Dedifferentiated amniotic fluid mesenchymal stem cell (primary cell): Measurements from ENCODE around the gene NYNRIN.
A peak's percentile ranks its signal among the peaks of the same experiment; 100 is the strongest.
"Not testable (repeated sequence)": the region's sequence is repeated elsewhere in the genome, so short reads cannot be mapped to it uniquely, and the experiment has no call there.

ENCODE experiments used
- DNase-seq: peaks from one replicate; pipeline ENCODE4 v3.0.0-alpha.2; 2016; ENCODE audit errors: extremely low spot score

The NYNRIN gene

DNA sequence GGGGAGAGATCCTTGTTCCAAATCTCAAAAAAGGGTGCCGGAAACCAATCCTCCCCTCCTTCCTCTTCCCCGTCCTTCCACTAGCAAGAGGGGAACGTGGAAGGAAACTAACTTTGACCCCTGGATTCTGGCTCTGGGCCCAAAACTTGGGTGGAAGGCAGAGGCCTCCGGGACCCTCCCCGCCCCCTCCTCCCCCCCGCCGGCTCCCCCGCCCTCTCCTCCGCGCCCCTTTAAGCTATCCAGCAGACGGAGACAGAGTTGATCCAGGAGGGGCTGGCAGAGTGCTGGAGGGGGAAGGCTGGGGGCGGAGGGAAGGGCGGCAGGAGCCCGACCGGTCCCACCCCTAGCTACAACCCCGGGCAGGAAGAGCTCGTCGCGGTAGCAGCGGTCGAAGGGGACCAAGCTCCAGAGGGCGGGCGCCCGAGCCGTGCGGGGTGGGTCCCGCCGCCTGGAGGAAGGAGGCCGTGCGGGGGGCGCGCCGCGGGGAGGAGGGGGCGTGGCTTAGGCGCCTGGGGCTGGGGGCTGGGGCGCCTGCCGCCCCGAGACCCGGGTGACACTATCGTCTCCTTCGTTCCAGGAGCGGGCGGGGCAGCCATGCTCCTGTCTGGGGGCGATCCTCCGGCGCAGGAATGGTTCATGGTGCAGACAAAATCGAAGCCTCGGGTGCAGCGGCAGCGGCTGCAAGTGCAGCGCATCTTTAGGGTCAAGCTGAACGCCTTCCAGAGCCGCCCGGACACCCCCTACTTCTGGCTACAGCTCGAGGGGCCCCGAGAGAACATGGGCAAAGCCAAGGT is at the start of gene NYNRIN:
Gene NYNRIN, plus strand, starts transcription at position 351 of the 794 bp plus-strand sequence. Its CDS starts 244 bp downstream, at position 595.
- no peak for DNase-seq

DNA sequence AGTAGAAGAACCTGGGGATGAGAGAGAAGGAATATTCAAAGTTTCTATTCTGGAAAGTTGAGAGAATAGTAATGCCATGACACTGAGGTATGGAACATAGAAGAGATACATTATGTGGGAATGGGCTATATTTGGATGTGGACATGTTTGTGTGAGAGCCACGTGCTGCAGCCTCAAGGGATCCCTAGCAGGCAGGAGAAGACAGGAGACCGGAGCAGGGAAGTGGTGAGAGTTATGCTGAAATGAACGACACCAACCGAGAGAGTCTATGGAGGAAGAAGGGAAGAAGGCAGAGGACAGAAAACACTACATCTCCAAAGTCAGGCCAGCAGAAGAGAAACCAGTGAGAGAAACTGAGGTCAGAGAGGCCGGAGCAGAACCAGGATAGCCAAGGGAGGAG is 49.1 kb upstream of the NYNRIN start:
- DNase-seq, result no peak

DNA sequence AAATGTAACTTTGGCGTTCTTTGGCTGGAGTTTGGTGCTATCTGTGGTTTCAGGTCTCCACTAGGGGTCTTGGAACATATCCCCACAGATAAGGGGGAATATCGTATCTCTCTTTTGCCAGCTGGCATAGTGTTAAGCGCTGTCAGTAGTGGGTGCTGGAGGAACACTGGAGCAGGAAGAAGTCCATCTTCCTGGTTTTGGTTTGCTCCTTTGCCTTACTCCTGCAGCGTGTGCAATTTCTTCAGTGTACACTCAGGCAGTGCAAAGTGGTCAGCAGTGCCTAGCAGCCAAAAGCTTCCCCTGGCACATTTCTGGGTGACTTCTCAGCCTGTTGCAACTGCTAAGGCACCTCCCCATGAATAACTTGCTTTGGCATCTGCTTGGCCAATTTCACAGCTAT is 47.3 kb upstream of the NYNRIN start:
- peak; percentile 66 for DNase-seq

DNA sequence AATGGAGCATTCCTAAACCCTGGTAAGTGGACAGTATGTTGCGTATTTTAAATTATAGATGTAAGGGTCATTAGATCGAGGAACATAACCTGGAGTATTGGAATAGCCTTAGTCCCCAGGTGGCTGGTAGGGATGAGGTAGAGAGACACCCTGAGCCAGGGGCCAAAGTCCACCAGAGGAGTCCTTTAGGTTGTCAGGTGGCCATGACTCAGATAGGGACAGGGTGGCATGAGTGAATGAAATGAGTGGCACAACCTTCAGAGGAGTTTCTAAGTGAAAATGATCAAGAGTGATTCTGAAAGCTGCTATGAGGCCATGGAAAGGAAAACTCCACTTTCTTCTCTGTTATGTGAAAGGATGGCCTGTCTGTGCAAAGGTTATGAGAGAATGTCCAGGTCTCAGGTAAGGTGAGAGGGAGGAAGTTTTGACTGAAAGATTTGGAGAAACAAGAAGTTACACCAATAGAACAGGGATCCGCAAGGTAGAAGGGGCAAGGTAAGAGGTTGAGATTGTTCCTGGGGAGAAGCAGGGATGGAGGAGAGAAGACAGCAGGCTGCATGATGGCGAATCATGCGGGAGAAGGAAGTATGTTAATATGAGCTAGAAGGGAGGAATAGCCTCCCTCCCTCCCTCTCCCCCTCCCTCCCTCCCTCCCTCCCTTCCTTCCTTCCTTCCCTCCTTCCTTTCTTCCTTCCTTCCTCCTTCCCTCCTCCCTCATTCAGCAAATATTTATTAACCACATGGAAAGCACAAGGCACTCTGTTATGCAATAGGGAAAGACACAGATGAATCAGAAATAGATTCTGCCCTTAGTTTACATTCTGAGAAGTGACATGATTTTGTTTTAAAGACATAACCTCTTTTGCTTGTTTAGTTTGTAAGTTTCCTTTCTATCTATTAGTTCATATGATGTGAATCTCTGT is 45.0 kb upstream of the NYNRIN start:
- peak; percentile 38 for DNase-seq

DNA sequence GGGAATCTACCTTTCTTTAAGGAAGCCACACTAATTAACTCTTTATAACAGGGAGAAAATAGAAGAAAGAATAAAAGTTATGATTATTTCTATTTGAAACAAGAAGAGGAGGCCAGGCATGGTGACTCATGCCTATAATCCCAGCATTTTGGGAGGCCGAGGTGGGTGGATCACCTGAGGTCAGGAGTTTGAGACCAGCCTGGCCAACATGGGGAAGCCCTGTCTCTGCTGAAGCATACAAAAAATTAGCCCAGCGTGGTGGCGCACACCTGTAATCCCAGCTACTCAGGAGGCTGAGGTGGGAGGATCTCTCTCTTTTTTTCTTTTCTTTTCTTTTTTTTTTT is 44.3 kb upstream of the NYNRIN start:
- not testable (repeated sequence) for DNase-seq

DNA sequence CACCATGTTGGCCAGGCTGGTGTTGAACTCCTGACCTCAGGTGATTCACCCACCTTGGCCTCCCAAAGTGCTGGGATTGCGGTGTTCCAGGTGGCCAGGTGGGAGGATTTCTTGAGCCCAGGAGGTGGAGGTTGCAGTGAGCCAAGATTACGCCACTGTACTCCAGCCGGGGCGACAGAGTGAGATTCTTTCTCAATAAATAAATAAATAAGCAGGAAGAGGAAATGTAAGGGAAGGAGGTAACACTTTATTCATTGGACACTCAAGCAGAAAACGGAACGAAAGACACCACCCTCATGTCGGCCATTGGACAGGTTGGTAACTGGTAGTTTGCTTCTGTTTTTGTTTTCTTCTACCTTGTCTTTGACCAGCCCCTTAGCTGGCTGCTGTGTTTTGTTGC is 43.8 kb upstream of the NYNRIN start:
- DNase-seq, result no peak

DNA sequence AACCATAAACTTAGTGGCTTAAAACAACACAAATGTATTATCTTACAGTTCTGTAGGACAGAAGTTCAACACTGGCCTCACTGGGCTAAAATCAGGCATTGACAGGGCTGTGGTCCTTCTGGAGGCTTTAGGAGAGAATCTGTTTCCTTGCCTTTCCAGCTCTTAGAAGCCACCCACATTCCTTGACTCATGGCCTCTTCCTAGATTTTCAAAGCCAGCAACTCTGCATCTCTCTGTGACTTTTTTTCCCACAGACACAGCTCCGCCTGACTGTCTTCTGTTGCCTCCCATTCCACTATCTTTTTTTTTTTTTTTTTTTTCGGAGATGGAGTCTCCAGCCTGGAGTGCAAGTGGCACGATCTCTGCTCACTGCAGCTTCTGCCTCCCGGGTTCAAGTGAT is 42.6 kb upstream of the NYNRIN start:
- DNase-seq, result no peak

DNA sequence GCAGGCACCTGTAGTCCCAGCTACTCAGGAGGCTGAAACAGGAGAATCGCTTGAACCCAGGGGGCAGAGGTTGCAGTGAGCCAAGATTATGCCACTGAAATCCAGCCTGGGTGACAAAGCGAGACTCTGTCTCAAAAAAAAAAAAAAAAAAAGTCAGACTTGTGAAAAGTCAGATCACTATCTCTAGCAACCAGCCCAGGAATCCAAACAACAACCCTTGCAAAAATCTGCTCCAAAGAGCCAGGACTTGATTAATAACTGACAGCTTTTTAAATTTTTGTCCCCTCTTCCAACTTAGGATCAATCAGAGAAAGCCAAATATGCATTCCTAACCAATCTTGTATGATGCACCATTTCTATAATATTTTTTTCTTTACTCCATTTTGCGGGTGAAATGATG is 38.5 kb upstream of the NYNRIN start:
- no peak for DNase-seq

DNA sequence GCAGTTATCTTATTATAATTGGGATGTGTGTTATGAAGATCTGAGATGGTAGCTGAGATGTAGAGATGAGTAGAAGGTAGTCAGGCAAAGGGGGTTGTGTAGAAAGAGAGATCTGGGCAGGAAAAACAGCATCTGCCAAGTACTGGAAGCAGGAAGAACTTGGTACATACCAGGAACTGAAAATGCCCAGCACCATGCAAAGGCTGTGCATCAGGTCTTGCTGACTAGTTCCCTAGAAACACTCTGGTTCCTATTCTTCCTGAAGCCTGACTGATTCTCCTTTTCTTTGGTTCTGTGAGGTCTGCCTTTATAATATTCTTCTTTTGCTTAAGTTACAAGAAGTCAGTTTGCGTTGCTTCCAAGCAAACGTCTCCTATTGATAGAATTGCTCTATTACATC is 37.5 kb upstream of the NYNRIN start:
- no peak for DNase-seq

DNA sequence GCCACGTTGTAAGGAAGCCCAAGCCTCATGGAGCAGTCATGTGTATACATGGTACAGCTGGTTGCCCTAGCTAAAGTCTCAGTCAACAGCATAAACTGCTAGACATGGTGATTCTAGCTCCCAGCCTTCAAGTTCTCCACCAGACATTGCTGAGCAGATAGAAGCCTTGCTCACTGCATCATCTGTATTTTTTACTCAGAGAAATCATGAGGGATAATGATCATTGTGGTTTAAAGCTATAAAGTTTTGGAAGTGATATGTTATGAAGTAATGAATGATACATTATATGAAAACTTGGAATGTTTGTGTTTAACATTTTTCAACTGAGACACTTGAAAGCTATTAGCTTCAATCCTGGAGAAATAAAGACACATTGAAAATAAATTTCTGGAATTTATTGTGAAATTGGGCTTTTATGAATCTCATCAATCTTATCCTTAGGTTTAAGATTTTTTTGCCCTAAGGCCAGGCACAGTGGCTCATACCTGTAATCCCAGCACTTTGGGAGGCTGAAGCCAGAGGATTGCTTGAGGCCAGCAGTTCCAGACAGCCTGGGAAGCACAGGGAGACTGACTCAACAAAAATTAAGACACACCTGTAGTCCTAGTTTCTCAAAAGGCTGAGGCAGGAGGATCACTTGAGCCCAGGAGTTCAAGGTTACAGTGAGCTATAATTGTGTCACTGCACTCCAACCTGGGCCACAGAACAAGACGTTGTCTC is 36.4 kb upstream of the NYNRIN start:
- DNase-seq, result no peak

DNA sequence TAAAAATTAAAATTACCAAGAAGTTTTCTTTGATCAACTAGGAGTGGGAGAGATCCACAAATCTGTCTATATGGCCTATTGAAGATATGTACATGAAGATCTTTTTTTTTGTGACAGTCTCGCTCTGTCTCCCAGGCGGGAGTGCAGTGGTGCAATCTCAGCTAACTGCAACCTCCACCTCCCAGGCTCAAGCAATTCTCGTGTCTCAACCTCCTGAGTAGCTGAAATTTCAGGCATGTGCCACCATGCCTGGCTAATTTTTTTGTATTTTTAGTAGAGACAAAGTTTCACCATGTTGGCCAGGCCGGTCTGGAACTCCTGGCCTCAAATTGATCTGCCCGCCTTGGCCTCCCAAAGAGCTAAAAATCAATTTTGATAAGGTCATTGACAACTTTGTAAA is 35.4 kb upstream of the NYNRIN start:
- DNase-seq, result no peak

DNA sequence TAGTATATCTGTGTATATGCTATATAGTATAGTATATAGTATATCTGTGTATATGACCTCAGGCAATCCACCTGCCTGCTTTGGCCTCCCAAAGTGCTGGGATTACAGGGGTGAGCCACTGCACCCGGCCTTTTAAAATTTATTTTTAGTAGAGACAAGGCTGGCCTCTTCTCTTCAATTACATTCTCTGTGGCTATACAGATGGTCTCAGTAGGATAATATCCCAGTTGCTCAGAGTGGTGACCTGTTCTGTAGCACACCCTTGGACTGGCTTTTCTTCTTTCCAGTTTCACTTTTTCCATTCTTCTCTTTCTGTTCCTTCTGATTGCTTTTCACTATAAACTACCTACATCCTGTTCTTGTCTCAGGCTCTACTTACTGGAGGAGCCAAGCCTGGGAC is 34.0 kb upstream of the NYNRIN start:
- DNase-seq, result no peak

DNA sequence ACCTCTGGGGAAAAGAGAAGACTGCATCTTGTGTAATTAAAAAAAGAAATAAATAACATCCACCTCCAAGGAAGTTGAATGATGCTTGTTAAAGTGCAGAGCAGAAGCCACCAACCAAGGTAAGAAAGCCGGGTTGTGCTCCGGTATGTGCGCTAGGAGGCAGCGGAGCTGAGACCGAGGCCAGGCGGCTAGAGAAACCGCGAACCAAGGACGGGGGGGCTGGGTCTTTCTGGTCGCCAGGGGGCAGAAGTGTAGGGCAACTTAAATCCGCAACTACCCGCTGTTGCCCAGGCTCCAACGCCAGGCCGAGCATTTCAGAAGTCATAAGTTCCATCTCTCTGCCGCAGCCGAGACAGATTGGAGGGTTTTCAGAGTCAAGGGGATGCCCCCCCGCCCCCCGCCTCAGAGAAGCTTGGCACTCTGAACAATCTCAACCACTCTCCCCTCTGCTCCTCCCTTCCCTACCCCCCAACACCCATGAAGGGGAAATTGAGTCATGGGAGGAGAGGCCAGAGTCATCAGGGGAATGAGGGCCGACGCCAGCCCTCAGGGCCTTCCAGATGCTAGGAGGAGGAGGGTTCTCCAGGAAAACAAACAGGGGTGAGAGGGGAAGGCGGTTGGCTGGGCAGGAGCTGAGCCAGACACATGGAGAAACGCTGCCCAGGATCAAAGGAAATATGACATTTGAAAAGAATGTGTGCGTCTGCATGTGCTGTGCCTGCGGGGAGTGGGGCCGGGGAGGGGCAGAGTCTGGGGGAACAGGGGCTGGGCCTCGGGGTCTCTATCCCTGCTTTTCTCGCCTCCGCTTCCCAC is 33.0 kb upstream of the NYNRIN start:
- peak; percentile 89 for DNase-seq

DNA sequence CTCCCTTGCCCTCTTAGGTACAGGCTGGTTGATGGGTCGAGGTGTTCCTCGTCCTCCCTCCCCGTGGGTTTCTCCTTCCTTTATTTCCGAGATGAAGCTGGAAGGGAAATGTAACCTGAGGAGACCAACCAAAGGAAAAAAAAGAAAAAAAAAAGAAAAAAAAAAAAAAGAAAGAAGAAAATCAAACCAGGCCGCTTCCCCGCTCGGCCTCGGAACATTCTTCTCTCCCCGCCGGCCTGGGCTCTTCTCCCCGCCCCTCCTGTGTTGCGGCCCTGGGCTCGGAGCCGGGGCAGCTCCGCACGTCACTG is 32.4 kb upstream of the NYNRIN start:
- DNase-seq, result no peak

DNA sequence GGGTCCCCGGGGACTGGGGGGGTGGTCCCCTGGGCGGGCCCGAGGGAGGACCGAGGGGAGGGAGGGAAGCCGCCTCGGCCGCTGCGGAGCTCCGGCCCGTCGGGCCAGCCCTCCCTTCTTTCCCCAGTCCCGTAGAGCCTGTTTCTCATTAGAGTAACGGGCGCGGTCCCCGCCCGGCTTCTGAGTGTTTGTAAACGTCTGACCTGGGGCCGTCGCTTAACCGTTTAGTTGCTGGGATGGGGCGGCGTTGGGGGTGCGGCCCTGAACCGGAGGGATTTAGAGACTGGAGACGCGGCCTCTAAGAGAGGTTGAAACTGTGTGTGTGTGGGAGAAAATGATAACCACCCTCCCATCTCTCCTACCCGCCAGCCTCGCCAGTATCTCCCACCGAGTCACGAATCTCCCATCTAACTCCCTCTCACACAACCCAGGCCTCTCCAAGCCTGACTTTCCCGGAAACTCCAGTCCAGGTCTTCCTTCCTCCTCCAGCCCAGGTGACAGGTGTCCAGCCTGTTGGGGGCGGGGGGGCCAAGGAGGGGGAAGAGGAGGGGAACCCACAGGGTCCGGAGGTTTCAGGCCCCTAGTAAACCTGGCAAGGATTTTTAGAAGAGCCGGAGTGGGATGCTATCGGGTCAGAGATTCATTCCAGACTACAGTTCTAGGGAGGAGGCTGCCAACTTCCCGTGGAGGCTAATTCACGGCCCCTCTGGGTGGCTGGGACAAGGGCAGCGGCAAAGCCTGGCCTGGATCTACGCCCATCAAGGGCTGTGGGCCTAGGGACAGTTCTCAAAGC is 31.9 kb upstream of the NYNRIN start:
- peak; percentile 95 for DNase-seq

DNA sequence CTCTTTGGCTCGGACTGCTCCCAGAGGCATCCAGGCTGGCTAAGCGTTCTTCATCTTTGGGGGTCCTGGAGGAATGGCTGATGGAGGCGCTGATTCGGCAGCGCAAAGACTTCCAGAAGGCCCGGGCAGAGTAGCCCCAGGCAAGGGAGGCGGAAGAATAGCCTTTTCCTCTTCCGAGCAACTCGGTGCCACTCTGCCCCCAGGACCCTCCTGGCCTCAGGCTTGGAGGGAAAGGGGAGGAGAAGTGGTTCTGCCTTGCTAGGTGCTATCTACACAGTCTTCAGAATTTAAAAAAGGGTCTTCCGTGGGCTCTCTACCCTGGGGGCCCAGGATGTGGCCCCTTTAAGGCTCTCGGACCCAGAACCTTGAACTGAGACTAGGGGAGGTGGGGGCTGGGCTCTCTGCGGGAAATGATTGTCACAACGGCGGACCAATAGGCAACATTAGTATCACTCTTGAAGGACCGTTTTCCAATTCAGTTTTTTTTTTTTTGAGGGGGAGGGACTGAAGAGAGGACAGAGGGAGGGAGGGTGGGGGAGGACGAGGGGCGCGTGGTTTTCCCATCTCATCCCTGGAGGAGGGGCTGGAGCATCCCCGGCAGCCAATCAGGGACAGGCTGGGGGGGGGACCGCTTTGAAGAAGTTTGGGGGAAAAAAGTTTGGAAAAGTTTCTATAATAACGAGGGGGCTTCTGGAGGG is 31.1 kb upstream of the NYNRIN start, which contains the start of gene NFATC4:
Gene NFATC4, plus strand, starts transcription at position 671 of the 698 bp plus-strand sequence. CDS start 157 bp downstream, outside the sequence.
- peak; percentile 95 for DNase-seq

DNA sequence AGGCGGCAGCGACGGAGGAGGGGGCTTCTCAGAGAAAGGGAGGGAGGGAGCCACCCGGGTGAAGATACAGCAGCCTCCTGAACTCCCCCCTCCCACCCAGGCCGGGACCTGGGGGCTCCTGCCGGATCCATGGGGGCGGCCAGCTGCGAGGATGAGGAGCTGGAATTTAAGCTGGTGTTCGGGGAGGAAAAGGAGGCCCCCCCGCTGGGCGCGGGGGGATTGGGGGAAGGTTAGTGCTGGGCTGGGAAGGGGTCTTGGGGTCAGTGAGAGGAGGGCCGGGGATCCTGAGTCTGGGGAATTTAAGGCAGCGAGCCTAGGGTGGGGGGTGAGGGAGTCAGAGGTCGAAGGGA is 30.6 kb upstream of the NYNRIN start:
- no peak for DNase-seq

DNA sequence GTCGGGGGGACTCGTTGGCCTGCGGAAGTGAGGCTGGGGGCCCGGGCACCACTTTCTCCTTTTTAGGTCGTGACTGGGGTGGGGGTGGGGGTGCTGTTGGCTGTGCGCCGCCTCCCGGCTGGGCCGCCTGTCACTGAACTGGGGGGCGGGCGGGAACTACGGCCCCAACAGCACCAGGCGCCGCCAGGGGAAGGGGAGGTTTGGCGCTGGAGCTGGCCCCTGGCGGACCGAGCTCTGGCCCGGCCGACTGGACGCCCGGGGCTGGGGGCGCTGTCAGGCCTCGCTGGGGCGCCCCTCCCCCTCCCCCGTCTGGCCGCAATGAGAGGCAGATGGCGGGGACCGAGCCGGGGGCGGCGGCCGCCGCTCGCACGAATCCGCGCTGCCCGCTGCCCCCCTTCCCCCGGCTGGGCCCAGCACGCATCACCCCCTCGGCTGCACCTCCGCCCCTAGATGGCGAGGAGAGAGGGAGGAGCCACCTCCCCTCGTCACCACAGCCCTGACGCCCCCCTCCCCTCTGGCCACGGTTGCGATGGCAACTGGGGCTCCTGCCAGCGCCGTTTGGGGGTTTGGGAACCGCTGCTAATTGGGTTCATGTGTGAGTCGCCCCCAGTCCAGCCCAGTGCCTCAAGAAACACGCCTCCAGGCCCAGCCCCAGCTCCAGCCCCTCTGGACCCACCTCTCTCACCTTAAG is 30.1 kb upstream of the NYNRIN start:
- peak; percentile 67 for DNase-seq

DNA sequence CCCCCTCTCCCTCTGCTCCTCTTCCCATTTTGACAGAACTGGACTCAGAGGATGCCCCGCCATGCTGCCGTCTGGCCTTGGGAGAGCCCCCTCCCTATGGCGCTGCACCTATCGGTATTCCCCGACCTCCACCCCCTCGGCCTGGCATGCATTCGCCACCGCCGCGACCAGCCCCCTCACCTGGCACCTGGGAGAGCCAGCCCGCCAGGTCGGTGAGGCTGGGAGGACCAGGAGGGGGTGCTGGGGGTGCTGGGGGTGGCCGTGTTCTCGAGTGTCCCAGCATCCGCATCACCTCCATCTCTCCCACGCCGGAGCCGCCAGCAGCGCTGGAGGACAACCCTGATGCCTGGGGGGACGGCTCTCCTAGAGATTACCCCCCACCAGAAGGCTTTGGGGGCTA is 29.3 kb upstream of the NYNRIN start:
- no peak for DNase-seq
